H9 (cell line): ENCODE measurements around the gene WNT3. TPM values are rescaled to one million over a fixed set of nuclear protein-coding genes. Genes with fewer than 3 reads are reported as not detected.
A peak's percentile ranks its signal among the peaks of the same experiment; 100 is the strongest.
"Not testable (repeated sequence)": the region's sequence is repeated elsewhere in the genome, so short reads cannot be mapped to it uniquely, and the experiment has no call there.

Experiments
- DNase-seq: peaks from one replicate; pipeline ENCODE4 v3.0.0-alpha.2; 2017
- H2AFZ ChIP-seq: one replicate; pipeline ENCODE4 v1.6.1; 2013; ENCODE audit warnings: mild to moderate bottlenecking, low read length, control low read depth, moderate library complexity
- H2AK5ac ChIP-seq: 2 replicates; pipeline ENCODE4 v1.6.1; 2013; ENCODE audit warnings: low read length, control low read depth, mixed read lengths; ENCODE audit not compliant: insufficient read length
- H2BK120ac ChIP-seq: one replicate; pipeline ENCODE4 v1.6.1; 2013; ENCODE audit warnings: low read depth, mild to moderate bottlenecking, low read length, control low read depth, inconsistent platforms; ENCODE audit not compliant: poor library complexity, severe bottlenecking
- H2BK12ac ChIP-seq: 2 replicates; pipeline ENCODE4 v1.6.1; 2013; ENCODE audit warnings: low read length, control low read depth, mixed read lengths, low read depth; ENCODE audit not compliant: insufficient read length
- H2BK15ac ChIP-seq: 2 replicates; pipeline ENCODE4 v1.6.1; 2013; ENCODE audit warnings: low read depth, low read length, control low read depth
- H2BK20ac ChIP-seq: one replicate; pipeline ENCODE4 v1.6.1; 2013; ENCODE audit warnings: low read depth, mild to moderate bottlenecking, low read length, control low read depth, inconsistent platforms; ENCODE audit not compliant: poor library complexity, severe bottlenecking
- H2BK5ac ChIP-seq: 2 replicates; pipeline ENCODE4 v1.6.1; 2013; ENCODE audit warnings: low read length, control low read depth, mixed read lengths; ENCODE audit not compliant: insufficient read length
- H3K14ac ChIP-seq: 2 replicates; pipeline ENCODE4 v1.6.1; 2013; ENCODE audit warnings: low read length, control low read depth; ENCODE audit not compliant: insufficient read depth
- H3K18ac ChIP-seq: 2 replicates; pipeline ENCODE4 v1.6.1; 2013; ENCODE audit warnings: low read depth, mild to moderate bottlenecking, mixed read lengths, low read length, control low read depth; ENCODE audit not compliant: insufficient read length
- H3K23ac ChIP-seq: 2 replicates; pipeline ENCODE4 v1.6.1; 2013; ENCODE audit warnings: low read length, control low read depth, mixed read lengths, low read depth; ENCODE audit not compliant: insufficient read length
- H3K23me2 ChIP-seq: 2 replicates; pipeline ENCODE4 v1.6.1; 2013; ENCODE audit warnings: low read depth, mild to moderate bottlenecking, mixed read lengths, low read length, control low read depth; ENCODE audit not compliant: insufficient read length, poor library complexity, severe bottlenecking
- H3K27ac ChIP-seq: 2 replicates; pipeline ENCODE4 v1.5.1; 2013; ENCODE audit warnings: low read length, control low read depth, mixed read lengths, low read depth; ENCODE audit not compliant: insufficient read length
- H3K27me3 ChIP-seq: 2 replicates; pipeline ENCODE4 v1.6.1; 2013; ENCODE audit warnings: low read length, control low read depth, inconsistent platforms; ENCODE audit not compliant: insufficient read depth
- H3K4ac ChIP-seq: 2 replicates; pipeline ENCODE4 v1.6.1; 2013; ENCODE audit warnings: low read depth, mild to moderate bottlenecking, control low read depth, inconsistent platforms, low read length, moderate library complexity
- H3K4me1 ChIP-seq: 2 replicates; pipeline ENCODE4 v1.6.1; 2013; ENCODE audit warnings: low read length, control low read depth, inconsistent platforms; ENCODE audit not compliant: insufficient read depth
- H3K4me2 ChIP-seq: 2 replicates; pipeline ENCODE4 v1.6.1; 2013; ENCODE audit warnings: low read length, control low read depth, mixed read lengths; ENCODE audit not compliant: insufficient read length, insufficient read depth
- H3K56ac ChIP-seq: 2 replicates; pipeline ENCODE4 v1.6.1; 2013; ENCODE audit warnings: low read depth, mild to moderate bottlenecking, mixed read lengths, low read length, control low read depth; ENCODE audit not compliant: insufficient read length
- H3K79me1 ChIP-seq: 2 replicates; pipeline ENCODE4 v1.6.1; 2013; ENCODE audit warnings: low read depth, mild to moderate bottlenecking, moderate library complexity, low read length, control low read depth, inconsistent platforms; ENCODE audit not compliant: insufficient read depth, poor library complexity, severe bottlenecking
- H3K79me2 ChIP-seq: 2 replicates; pipeline ENCODE4 v1.6.1; 2013; ENCODE audit warnings: low read length, control low read depth, inconsistent platforms; ENCODE audit not compliant: insufficient read depth
- H3K9ac ChIP-seq: 2 replicates; pipeline ENCODE4 v1.6.1; 2013; ENCODE audit warnings: low read length, control low read depth, mixed read lengths; ENCODE audit not compliant: insufficient read length; ENCODE audit errors: extremely low read depth
- H3K9me3 ChIP-seq: one replicate; pipeline ENCODE4 v1.6.1; 2013; ENCODE audit warnings: low read depth, low read length, inconsistent platforms; ENCODE audit not compliant: control insufficient read depth
- H3T11ph ChIP-seq: one replicate; pipeline ENCODE4 v1.6.1; 2013; ENCODE audit warnings: mild to moderate bottlenecking, low read length, control low read depth, inconsistent platforms
- H4K20me1 ChIP-seq: one replicate; pipeline ENCODE4 v1.6.1; 2013; ENCODE audit not compliant: control insufficient read depth, insufficient read length, insufficient read depth
- H4K5ac ChIP-seq: 2 replicates; pipeline ENCODE4 v1.6.1; 2013; ENCODE audit warnings: low read depth, mild to moderate bottlenecking, mixed read lengths, low read length, control low read depth; ENCODE audit not compliant: insufficient read length
- H4K8ac ChIP-seq: replicated peaks from 2 replicates; pipeline ENCODE4 v1.6.1; 2013; ENCODE audit warnings: low read length, control low read depth, mixed read lengths, low read depth; ENCODE audit not compliant: insufficient read length
- H4K91ac ChIP-seq: 2 replicates; pipeline ENCODE4 v1.6.1; 2013; ENCODE audit warnings: low read depth, mild to moderate bottlenecking, moderate library complexity, mixed read lengths, low read length, control low read depth; ENCODE audit not compliant: insufficient read length
- H3K27ac Mint-ChIP-seq, 3 experiments: 2 replicates in 2 of 3; 3 replicates in 1 of 3; pipeline ENCODE4 v1.8.0; 2020 to 2021; ENCODE audit warnings: mixed read lengths in 3 of 3, mild to moderate bottlenecking in 1 of 3, moderate library complexity in 1 of 3
- H3K27me3 Mint-ChIP-seq: 2 replicates; pipeline ENCODE4 v1.8.0; 2021; ENCODE audit warnings: low read depth, mild to moderate bottlenecking, moderate library complexity, mixed read lengths
- H3K36me3 Mint-ChIP-seq, 3 experiments: 2 replicates in 2 of 3; 3 replicates in 1 of 3; pipeline ENCODE4 v1.8.0; 2020 to 2021; ENCODE audit warnings: low read depth in 3 of 3, mixed read lengths in 3 of 3; ENCODE audit not compliant: insufficient read depth in 1 of 3
- H3K4me1 Mint-ChIP-seq, 2 experiments: 2 replicates each; pipeline ENCODE4 v1.8.0; 2020; ENCODE audit warnings: mixed read lengths in 2 of 2
- H3K4me3 Mint-ChIP-seq, 2 experiments: 2 replicates in 1 of 2; 3 replicates in 1 of 2; pipeline ENCODE4 v1.8.0; 2020 to 2021; ENCODE audit warnings: mild to moderate bottlenecking in 2 of 2, mixed read lengths in 2 of 2, moderate library complexity in 1 of 2
- H3K9me3 Mint-ChIP-seq, 2 experiments: 2 replicates in 1 of 2; 3 replicates in 1 of 2; pipeline ENCODE4 v1.8.0; 2020; ENCODE audit warnings: mild to moderate bottlenecking in 2 of 2, mixed read lengths in 2 of 2, moderate library complexity in 1 of 2
- CTCF ChIP-seq: fragments of 200-600 bp; sonication (generic); conservative IDR thresholded peaks from 3 replicates; pipeline ENCODE4 v1.8.0; 2021; ENCODE audit warnings: antibody characterized with exemption, mild to moderate bottlenecking
- WGBS: extraction: QIAGEN DNeasy Blood & Tissue Kit; methylation state at CpG from one replicate; pipeline ENCODE4 v1.1.7; 2013; ENCODE audit warnings: missing lambda C conversion rate, low lambda C conversion rate, mixed read lengths; ENCODE audit not compliant: insufficient read length; ENCODE audit errors: extremely low coverage; 5-methylcytosine and 5-hydroxymethylcytosine counted together
- total RNA-seq: library from RNA; stranded (reverse); gene quantifications from 2 replicates; pipeline ENCODE4 v1.2.1, GENCODE V29; 2021

The WNT3 gene
- total RNA-seq, 1 experiment from 2014 or later = 22.4 TPM

DNA sequence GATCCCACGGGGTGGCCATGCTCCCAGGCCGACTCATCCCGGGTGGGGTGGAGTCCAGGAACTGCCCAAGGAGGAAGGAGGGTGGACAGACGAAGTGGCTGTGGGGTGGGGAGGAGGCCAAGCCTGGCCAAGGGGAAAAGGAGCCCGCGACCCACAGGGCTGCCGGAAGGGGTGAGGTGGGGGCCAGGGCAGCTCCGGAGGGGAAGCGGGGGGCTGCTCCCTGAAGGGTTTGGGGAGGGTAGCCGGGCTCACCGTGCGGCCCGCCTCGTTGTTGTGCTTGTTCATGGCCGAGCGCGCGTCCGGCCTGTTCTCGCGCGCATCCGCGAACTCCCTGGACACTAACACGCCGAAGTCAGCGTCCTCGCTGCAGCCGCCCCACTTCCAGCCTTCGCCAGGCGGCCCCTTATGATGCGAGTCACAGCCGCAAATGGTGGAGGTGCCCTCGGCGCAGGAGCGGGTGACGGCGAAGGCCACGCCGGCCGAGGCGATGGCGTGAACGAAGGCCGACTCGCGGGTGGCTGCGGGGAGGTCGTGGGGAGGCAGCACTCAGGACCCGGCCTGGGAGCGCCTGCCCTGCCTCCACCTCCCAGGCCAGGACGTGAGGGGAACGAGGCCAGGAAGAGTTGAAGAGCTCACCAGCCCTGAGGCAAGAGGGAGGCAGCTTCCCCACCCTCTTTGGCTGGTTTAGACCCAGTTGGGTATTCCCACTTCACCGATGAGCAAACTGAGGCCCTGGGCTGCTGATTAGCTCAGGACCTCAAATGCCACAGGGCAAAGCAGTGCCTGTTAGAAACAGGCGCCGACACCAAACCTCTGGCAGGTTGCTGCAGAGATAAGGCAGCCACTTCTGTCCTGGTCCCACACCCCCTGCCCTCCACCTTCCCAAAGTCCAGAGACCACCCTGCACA lies 48.7 kb downstream of the WNT3 start:
- H3K4me2 ChIP-seq = no peak overlapping the region
- H4K91ac ChIP-seq = no peak overlapping the region
- no peak overlapping the region for H3K9ac ChIP-seq
- TF ChIP-seq CTCF = no peak
- no peaks in the 10 kb centered on the region; a peak in 1 of 5 replicates for H3K9me3 Mint-ChIP-seq
- no CpG with 5 or more reads among the region's 56 CpGs for WGBS
- no peak overlapping the region for H3K23ac ChIP-seq
- no peak overlapping the region for H3K27ac ChIP-seq
- peak overlapping the region in 1 of 2 experiments; percentile 75; a peak in 2 of 5 replicates for H3K4me3 Mint-ChIP-seq
- H3K4me1 ChIP-seq = peaks cover 3% of the 10 kb centered on the region; the same call in 1 of the 2 replicates
- peaks cover 24% of the 10 kb centered on the region; the same call in 1 of the 2 replicates for H3K27me3 ChIP-seq
- H3K36me3 Mint-ChIP-seq = peaks cover 0 to 42% (median 5%) of the 10 kb centered on the region in 3 experiments; a peak in 4 of 7 replicates
- peak; percentile 43 for DNase-seq
- H2BK120ac ChIP-seq = no peak overlapping the region
- H3K27ac Mint-ChIP-seq = no peak overlapping the region
- no peak overlapping the region for H2BK12ac ChIP-seq
- no peak overlapping the region for H3K56ac ChIP-seq
- no peak overlapping the region for H3K14ac ChIP-seq
- H3K27me3 Mint-ChIP-seq = peaks cover 53% of the 10 kb centered on the region
- no peak overlapping the region for H2BK20ac ChIP-seq
- no peak overlapping the region for H2AFZ ChIP-seq
- H2AK5ac ChIP-seq = no peak overlapping the region
- peaks cover 9% of the 10 kb centered on the region for H3K23me2 ChIP-seq
- H4K8ac ChIP-seq = no peak overlapping the region
- H3K79me2 ChIP-seq = no peaks in the 10 kb centered on the region
- peaks cover 35 to 43% of the 10 kb centered on the region in 2 experiments for H3K4me1 Mint-ChIP-seq
- no peak overlapping the region for H2BK5ac ChIP-seq
- no peak overlapping the region for H3K18ac ChIP-seq
- H4K20me1 ChIP-seq = no peaks in the 10 kb centered on the region
- no peaks in the 10 kb centered on the region for H3K9me3 ChIP-seq
- no peaks in the 10 kb centered on the region for H3K79me1 ChIP-seq
- H3T11ph ChIP-seq = no peak overlapping the region
- H3K4ac ChIP-seq = no peak overlapping the region
- H2BK15ac ChIP-seq = no peak overlapping the region
- H4K5ac ChIP-seq = no peak overlapping the region

DNA sequence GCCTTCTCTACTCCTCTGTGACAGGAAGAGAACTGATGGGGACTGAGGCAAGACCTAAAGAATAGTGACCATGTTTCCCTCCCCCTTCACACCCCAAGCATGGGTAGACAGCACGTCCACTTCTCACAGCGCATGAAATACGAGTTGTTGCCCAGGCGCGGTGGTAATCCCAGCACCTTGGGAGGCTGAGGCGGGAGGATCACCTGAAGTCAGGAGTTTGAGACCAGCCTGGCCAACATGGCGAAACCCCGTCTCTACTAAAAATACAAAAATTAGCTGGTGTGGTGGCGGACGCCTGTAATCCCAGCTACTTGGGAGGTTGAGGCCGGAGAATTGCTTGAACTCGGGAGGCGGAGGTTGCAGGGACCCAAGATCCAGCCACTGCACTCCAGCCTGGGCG lies 49.6 kb downstream of the WNT3 start:
- peaks cover 15% of the 10 kb centered on the region; the same call in 1 of the 2 replicates for H3K27me3 ChIP-seq
- not testable (repeated sequence) for H3T11ph ChIP-seq, H2AK5ac ChIP-seq, H3K27ac Mint-ChIP-seq, H3K23ac ChIP-seq, H4K91ac ChIP-seq, H3K4me3 Mint-ChIP-seq, H3K27ac ChIP-seq, H2BK120ac ChIP-seq, H3K9me3 ChIP-seq, H3K23me2 ChIP-seq, H3K79me1 ChIP-seq, H4K20me1 ChIP-seq, H4K5ac ChIP-seq, H3K9me3 Mint-ChIP-seq, H2BK15ac ChIP-seq, H3K9ac ChIP-seq, H2BK5ac ChIP-seq, H2BK12ac ChIP-seq, H3K18ac ChIP-seq, H2BK20ac ChIP-seq, H3K4me1 ChIP-seq, H3K4me2 ChIP-seq, H3K56ac ChIP-seq, H3K4ac ChIP-seq, H2AFZ ChIP-seq, H3K14ac ChIP-seq, H4K8ac ChIP-seq, H3K79me2 ChIP-seq
- H3K4me1 Mint-ChIP-seq = peaks cover 34 to 43% of the 10 kb centered on the region in 2 experiments
- H3K27me3 Mint-ChIP-seq = peaks cover 46% of the 10 kb centered on the region
- peaks cover 0 to 50% (median 3%) of the 10 kb centered on the region in 3 experiments; a peak in 4 of 7 replicates for H3K36me3 Mint-ChIP-seq
- no CpG with 5 or more reads among the region's 14 CpGs for WGBS
- peak; percentile 20 for DNase-seq
